Transverse colon (tissue), 4 donors: ENCODE results near the gene SLFN12L.

Source experiments
- CTCF ChIP-seq, 5 experiments: fragments of 200-600 bp in 3 of 5; fragments of 450-650 bp in 2 of 5; sonication (generic) in 3 of 5; IDR thresholded peaks; 1 replicate in 2 of 5; 2 replicates in 3 of 5; pipeline ENCODE4 v1.5.1; 2016 to 2017; ENCODE audit warnings: antibody characterized with exemption in 5 of 5, inconsistent platforms in 3 of 5, mild to moderate bottlenecking in 2 of 5, moderate library complexity in 1 of 5
- POLR2A ChIP-seq: fragments of 450-650 bp; IDR thresholded peaks from one replicate; pipeline ENCODE4 v1.6.1; 2016; ENCODE audit warnings: antibody characterized with exemption, mild to moderate bottlenecking, moderate library complexity
- POLR2AphosphoS5 ChIP-seq, 3 donors: sonication (generic); formaldehyde crosslinking; IDR thresholded peaks; one replicate each; pipeline ENCODE4 v1.6.1; 2016; ENCODE audit warnings: antibody characterized with exemption in 3 of 3

GRCh38 chr17:35486920-35487732, 50.4 kb downstream of the SLFN12L start:
- TF ChIP-seq CTCF (IDR thresholded peaks at IDR 0.05) (no peak), POLR2AphosphoS5 (IDR thresholded peaks at IDR 0.05) (no peak), POLR2A (no peak)
